Mucosa of gallbladder (tissue), 1 donor: Measurements from ENCODE around the gene RBL2. TPM values are rescaled to one million over a fixed set of nuclear protein-coding genes. Genes with fewer than 3 reads are reported as not detected.
"Not testable (repeated sequence)": the region's sequence is repeated elsewhere in the genome, so short reads cannot be mapped to it uniquely, and the experiment has no call there.

ENCODE experiments used
- DNase-seq: peaks from one replicate; pipeline ENCODE4 v3.0.0-alpha.2; 2020; ENCODE audit warnings: low spot score
- total RNA-seq: library from RNA; stranded (reverse); gene quantifications from one replicate; pipeline ENCODE4 v1.2.1, GENCODE V29; 2021
- donor health status: DM: no; HTN: no; CAD: no.

The RBL2 gene
- 83.6 TPM for total RNA-seq

- DNase-seq: peak; percentile 85
Observed at GRCh38 chr16:53434377-53435065, at the start of gene RBL2. Gene RBL2 (plus strand): TSS chr16:53434471. CDS start chr16:53434557, 86 bp downstream.

DNA sequence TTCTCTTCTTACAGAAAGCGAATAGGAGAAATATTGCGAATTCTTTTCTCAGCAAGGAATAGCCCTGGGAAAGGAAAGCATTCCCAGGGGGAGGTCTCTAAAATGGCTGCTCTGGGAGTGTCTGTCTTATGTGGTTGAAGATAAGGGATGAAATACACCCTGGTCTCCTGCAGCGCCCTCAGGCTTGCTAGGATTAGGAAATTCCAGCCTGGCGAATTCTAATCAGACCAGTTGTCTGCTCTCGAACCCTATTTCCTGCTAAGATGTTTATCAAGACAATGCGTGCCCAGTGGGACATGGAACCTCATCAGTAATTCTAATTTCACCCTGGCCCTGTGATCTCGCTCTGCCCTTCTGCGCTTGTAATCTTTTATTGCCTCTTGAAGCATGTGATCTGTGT lies 49.7 kb upstream of the RBL2 start:
- DNase-seq: not testable (repeated sequence)

DNA sequence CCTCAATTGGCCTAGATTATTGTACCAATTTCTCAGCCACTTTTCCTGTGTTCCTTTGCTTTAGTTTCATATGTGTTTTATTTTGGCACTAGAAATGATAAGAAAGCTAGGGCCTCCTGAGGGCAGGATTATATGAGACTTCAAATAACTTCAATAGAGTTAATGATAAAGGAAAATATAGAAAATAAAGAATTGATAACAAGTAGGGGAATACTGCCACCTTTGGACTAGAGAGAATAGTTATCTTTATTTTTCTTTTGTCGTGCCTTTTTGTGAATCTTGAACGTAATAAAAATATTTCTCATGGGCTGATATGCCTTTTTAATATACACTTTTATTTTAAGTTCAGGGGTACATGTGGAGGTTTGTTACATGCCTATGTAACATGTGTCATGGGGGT lies 29.3 kb upstream of the RBL2 start:
- DNase-seq: no peak

DNA sequence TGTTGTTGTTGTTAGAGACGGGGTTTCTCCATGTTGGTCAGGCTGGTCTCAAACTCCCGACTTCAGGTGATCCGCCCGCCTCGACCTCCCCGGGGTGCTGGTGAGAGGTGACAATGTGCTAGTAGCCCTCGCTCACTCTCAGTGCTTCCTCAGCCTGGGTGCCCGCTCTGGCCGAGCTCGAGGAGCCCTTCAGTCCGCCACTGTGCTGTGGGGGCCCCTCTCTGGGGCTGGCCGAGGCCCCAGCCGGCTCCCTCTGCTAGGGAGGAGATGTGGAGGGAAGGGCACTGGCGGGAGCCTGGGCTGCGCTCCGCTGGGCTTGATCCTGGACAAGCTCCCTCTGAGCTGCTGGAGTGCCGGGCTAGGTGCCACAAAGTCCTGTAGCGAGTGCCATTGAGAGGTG lies 21.7 kb upstream of the RBL2 start:
- no peak for DNase-seq

DNA sequence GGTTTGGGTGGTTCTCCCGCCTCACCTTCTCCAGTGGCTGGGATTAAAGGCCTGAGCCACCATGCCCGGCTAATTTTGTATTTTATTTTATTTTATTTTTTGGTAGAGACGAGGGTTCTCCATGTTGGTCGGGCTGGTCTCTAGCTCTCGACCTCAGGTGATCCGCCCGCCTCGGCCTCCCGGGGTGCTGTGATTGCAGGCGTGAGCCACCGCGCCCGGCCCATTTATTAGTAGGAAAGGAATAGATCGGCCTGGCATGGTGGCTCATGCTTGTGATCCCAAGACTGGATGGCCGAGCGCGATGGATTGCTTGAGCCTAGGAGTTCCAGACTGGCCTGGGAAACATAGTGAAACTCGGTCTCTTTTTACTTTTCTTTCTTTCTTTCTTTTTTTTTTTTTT lies 20.4 kb upstream of the RBL2 start:
- DNase-seq: no peak

DNA sequence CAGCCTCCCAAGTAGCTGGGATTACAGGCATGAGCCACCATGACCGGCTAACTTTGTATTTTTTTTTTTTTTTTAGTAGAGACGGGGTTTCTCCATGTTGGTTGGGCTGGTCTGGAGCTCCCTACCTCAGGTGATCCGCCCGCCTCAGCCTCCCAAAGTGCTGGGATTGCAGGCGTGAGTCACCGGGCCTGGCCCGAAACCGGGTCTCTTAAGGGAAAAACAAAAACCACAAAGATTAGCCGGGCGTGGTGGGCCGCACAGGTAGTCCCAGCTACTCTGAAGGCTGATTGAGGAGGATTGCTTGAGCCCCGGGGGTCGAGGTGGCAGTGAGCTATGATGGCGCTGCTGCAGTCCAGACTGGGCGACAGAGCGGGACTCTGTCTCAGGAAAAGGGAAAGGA lies 19.9 kb upstream of the RBL2 start:
- no peak for DNase-seq

- DNase-seq: no peak
Observed at GRCh38 chr16:53415504-53415903, 18.8 kb upstream of the RBL2 start.

GRCh38 chr16:53417011-53417410 lies 17.3 kb upstream of the RBL2 start:
- no peak for DNase-seq

- DNase-seq: no peak
Observed at GRCh38 chr16:53417976-53418375, 16.3 kb upstream of the RBL2 start.

- not testable (repeated sequence) for DNase-seq
Observed at GRCh38 chr16:53419383-53419709, 14.9 kb upstream of the RBL2 start.

GRCh38 chr16:53421248-53421647 lies 13.0 kb upstream of the RBL2 start:
- no peak for DNase-seq

DNA sequence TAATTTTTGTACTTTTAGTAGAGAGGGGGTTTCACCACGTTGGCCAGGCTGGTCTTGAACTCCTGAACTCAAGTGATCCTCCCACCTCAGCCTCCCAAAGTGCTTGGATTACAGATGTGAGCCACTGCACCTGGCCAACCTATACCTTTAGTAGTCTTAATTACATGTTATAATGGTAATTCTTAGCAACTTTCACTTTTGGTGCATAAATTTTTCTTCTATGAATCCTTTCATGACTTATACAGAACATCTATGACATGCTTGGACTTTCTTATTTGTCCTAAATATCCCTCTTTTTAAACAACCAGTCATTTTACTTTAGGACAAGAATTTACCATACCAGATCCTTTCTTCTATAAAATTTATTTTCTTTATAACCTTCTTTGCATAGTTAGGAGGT lies 10.3 kb upstream of the RBL2 start:
- not testable (repeated sequence) for DNase-seq

DNA sequence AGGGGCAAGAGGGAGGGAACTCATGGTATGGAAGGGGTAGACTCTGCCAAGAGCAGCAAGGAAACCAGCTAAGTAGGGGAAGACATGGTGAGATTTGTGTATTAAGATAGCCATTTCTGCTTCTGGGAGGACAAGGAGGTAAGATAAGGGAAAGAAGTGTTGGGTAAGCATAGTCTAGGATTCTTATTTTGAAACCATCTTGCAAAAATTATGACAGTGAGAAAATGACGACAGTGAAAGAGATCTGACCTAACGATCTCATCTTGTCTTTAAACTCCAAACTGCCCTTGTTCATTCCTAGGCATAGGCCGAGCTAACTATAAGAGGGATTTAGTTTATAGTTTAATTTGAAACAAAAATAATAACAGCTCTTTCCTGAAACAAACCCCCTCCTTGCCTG lies 5.6 kb upstream of the RBL2 start:
- DNase-seq: no peak

GRCh38 chr16:53429221-53429943 lies 4.9 kb upstream of the RBL2 start:
- peak; percentile 20 for DNase-seq

- DNase-seq: no peak
Observed at GRCh38 chr16:53430363-53430762, 3.9 kb upstream of the RBL2 start.

GRCh38 chr16:53433509-53433908 lies 762 bp upstream of the RBL2 start:
- DNase-seq: no peak

- no peak for DNase-seq
Observed at GRCh38 chr16:53433930-53434376, 318 bp upstream of the RBL2 start.

- peak; percentile 87 for DNase-seq
Observed at GRCh38 chr16:53435066-53435688, 906 bp downstream of the RBL2 start.

- DNase-seq: no peak
Observed at GRCh38 chr16:53440125-53440524, 5.9 kb downstream of the RBL2 start.

GRCh38 chr16:53445534-53445933 lies 11.3 kb downstream of the RBL2 start:
- DNase-seq: no peak

DNA sequence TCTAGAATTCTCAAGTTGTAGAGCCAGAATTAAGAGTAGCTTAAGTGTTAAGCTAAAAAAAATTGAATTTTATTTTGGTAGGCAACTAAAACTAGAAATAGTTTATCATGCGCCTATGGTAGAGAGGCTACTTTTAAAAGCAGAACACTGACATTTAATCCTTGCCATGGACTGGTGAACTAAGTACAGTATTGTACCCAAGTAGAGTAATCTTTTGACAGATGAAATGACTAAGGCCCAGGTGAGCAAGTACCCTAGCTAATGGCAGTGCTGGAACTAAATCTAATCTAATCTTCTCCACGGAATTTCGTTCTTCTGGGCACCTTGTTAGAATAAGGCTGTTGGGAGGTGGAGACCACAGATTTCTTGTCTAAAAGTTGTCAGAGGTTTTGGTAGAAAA lies 11.8 kb downstream of the RBL2 start:
- no peak for DNase-seq

- no peak for DNase-seq
Observed at GRCh38 chr16:53449816-53450517, 15.7 kb downstream of the RBL2 start.
